ENCODE measurements around the gene VPS16.

DNA sequence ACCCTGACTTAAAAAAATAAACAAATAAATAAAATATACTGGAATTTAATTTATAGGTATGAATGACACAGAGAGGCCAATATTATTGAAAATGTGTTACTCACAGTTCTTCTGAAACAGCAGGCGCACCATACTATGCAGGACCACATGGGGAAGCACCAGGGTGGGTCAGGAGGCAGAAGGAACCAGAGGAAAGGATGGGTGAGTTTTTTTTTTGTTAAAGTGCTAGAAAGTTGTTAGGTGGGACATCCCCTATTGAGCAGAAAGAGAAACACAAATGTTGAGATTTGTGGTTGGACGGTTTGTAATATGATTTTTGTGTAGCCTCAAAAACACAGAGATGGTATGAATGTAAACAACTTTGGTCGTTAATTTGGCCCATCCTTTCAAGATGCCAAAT is 58.7 kb downstream of the VPS16 start:
- TF ChIP-seq, protein P1, sequence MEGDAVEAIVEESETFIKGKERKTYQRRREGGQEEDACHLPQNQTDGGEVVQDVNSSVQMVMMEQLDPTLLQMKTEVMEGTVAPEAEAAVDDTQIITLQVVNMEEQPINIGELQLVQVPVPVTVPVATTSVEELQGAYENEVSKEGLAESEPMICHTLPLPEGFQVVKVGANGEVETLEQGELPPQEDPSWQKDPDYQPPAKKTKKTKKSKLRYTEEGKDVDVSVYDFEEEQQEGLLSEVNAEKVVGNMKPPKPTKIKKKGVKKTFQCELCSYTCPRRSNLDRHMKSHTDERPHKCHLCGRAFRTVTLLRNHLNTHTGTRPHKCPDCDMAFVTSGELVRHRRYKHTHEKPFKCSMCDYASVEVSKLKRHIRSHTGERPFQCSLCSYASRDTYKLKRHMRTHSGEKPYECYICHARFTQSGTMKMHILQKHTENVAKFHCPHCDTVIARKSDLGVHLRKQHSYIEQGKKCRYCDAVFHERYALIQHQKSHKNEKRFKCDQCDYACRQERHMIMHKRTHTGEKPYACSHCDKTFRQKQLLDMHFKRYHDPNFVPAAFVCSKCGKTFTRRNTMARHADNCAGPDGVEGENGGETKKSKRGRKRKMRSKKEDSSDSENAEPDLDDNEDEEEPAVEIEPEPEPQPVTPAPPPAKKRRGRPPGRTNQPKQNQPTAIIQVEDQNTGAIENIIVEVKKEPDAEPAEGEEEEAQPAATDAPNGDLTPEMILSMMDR (IDR thresholded peaks at IDR 0.05; ENCODE audit: control extremely low read depth in 1 of 3, insufficient read depth in 1 of 3, low read depth in 1 of 3, low read length in 3 of 3) = no peak
- no peak for TF ChIP-seq JUN (IDR thresholded peaks at IDR 0.05; ENCODE audit: low read depth, low read length)
- TF ChIP-seq HDAC2 (IDR thresholded peaks at IDR 0.05; ENCODE audit: borderline replicate concordance in 1 of 2, low read depth in 2 of 2, low read length in 2 of 2) = no peak
